CD4-positive, alpha-beta T cell treated with Interleukin-12 subunit alpha and Interleukin-12 subunit beta, for 1 hour (primary cell): Measurements from ENCODE around the gene COL4A2.
A peak's percentile ranks its signal among the peaks of the same experiment; 100 is the strongest.

Source experiments
- DNase-seq: peaks from one replicate; pipeline ENCODE4 v3.0.0-alpha.2; 2020

Gene COL4A2

DNA sequence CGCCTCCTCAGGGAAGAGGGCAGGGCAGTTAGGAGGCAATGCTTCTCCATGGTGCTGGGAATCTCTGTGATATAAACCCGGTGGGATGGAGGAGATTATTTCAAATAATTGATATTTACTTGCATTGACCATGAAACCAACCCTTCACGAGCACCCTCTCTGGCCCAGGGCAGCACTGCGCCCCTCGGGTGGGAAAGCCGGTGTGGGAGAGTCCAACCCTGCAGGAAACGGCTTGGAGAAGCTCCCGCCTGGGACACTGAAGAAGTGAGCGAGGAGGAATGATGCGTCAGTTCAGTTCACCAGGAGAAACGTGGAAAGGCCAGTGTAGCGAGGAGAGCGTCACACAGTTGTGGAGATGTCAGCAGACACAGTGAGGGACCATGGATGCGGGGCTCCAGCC lies 99.9 kb downstream of the COL4A2 start:
- no peak for DNase-seq

DNA sequence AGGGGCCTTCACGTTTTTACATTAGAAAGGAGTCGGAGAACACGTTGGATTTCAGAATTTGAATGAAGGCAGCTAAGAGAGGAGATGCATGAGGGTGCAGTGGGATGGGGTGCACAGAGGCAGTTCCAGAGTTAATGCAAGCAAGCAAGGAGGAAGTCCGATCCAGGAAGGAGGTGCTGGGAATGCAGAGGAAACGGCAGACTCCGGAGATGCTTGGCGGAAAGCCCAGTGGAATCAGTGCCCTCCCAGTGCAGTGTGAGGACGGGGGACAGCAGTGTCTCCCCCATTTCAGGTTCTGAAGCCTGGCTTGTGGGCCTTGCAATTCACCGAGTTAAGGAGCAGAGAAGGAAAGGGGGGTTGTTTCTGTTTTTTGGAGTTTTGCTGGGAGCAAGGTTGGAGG lies 100.4 kb downstream of the COL4A2 start:
- no peak for DNase-seq

- DNase-seq = no peak
Measured at GRCh38 chr13:110408286-110408685, 101.2 kb downstream of the COL4A2 start.

DNA sequence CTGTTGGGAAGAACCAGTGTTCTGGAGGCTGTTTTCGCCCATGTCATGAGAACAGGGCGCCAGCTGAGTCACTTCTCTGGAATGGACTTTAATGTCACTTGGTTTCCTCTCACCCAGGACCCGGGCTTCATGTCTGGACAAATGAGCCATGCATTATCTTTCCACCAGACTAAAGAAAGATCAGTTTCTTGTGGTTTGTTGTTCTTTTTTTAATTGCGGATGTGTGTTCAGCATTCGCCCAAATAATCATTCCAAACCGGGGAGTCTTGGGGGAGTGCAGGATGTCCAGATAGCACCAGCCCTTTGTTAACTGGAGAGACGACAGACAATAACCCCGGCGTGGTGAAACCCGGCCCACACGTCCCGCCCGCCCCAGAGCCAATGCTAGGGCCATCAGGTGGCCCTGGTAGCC lies 102.5 kb downstream of the COL4A2 start:
- DNase-seq = no peak

GRCh38 chr13:110410000-110410399 lies 102.9 kb downstream of the COL4A2 start:
- DNase-seq = no peak

- DNase-seq = no peak
Measured at GRCh38 chr13:110410936-110411687, 104.0 kb downstream of the COL4A2 start.

DNA sequence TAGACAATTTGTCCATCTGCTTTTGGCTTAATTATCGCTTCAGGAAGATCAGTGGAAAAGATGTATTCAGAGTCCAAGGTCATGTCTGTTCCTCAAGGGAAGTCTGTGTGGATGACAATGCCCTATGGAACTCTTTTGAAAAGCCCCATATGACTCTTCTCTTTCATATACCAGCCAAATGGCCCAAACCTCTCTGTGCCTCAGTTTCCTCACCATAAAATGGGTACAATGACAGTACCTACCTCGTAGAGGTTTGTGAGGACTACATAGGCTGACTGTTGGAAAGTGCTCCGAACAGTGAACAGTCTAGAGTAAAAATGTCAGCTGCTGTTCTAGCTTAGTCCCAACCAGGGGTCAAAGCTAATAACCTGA lies 104.6 kb downstream of the COL4A2 start:
- DNase-seq = no peak

GRCh38 chr13:110412132-110412914 lies 105.2 kb downstream of the COL4A2 start:
- peak; percentile 40 for DNase-seq

DNA sequence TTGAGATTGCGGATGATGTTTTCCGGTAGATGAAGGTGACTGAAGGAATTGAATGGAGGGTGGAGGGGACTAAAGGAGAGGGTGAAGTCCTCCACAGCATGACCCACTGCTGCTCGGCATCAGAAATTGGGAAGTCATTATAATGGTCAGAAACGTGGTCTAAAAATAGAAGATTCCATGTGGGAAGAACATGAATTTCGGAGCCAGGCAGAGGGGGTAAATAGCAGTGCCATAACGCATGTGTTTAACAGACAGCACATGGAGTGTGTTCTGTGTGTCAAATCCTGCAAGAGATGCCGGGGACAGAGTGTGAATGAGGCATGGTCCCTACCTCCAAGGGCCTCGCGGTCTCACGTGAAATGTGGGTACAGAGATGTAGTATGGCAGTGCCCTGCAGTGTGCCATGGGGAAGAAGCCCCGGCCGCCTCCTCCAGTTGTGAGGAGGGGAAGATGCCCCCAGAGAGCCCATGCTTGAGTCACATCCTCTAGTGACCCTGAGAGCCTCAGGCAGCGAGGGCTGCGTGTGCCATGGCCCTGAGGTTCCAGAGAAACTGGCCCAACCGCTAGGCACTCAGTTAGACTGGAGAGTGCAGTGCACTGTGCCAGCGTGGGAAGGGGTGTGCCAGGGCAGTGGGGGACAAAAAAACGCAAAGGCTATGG lies 106.1 kb downstream of the COL4A2 start:
- no peak for DNase-seq

- DNase-seq = no peak
Measured at GRCh38 chr13:110413676-110414040, 106.6 kb downstream of the COL4A2 start.

DNA sequence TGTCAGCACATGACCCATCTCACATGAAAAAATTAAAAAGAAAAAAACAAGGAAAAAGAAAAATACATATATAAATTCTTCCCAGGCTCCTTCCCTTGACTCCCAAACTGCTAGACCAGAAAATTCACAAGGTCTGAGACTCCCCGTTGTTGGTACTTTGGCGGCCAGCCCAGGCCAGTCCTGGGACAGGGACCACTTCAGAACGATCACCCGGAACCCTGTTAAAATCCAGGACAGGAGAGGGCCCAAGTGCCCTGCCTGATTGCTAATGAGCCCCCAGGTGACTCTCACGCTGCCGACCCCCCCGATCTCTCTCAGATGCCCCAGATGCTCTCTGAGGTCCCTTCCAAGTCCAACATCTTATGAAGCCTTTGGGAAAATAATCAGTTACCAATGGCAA lies 107.2 kb downstream of the COL4A2 start:
- DNase-seq = no peak

GRCh38 chr13:110414931-110415330 lies 107.8 kb downstream of the COL4A2 start:
- DNase-seq = no peak

DNA sequence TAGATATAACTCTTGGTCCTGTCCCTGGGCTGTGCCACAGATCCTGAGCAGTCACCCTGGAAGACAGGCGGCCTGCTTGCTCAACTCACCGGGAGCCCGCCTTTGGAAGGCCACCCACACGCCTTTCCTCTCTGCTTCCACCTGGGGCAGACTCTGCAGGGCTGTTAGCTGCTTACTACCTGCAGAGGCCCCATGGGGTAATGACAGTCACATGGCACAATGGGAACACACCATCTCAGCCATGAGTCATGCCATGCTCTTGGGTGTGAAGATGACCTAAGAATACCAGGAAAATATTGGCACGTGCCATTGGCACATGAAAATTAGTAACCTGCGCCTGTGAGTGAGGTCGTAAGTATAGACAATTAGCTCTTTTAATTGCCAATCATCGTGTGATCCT lies 108.6 kb downstream of the COL4A2 start:
- no peak for DNase-seq

DNA sequence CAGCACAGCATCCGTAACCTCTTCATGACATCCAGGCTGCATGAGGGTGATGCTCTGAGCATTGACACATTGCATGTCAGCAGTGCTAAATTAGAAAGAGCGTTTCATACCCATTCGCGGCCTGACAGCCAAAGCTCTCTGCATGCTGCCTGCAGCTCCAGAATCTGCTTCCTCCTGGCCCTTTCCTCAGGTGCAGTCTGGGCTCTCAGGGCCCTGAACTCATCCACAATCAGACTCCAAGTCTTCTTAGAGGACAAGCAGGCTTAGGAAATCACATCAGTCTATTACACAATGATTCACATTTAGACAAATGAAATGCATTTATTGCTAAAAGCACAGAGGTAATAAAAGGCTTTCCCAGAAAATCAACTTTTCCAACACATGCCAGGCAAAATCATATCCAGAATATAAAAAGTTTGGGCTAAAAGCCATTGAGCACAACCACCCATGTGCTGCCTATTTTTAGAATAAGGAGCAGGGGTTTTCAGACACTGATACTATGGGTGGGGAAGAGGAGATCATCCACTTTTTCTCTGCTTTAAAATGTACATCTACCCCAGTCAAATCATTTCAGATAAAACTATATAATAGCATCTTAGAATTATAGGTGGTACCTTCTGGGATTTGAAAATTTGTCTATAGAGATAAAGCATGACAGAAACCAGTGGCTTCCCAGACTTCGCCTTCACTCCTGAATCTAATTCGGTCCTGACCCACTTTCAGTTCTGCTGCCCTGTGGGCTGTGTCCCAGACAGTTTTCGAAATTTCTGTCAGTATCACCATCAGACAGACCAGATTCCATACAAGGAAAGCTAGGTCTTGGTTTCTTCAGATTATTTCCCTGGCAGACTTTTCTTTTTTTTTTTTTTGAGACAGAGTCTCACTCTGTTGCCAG lies 109.3 kb downstream of the COL4A2 start:
- no peak for DNase-seq

- DNase-seq = no peak
Measured at GRCh38 chr13:110418944-110419343, 111.9 kb downstream of the COL4A2 start.

GRCh38 chr13:110419381-110419791 lies 112.3 kb downstream of the COL4A2 start:
- no peak for DNase-seq

DNA sequence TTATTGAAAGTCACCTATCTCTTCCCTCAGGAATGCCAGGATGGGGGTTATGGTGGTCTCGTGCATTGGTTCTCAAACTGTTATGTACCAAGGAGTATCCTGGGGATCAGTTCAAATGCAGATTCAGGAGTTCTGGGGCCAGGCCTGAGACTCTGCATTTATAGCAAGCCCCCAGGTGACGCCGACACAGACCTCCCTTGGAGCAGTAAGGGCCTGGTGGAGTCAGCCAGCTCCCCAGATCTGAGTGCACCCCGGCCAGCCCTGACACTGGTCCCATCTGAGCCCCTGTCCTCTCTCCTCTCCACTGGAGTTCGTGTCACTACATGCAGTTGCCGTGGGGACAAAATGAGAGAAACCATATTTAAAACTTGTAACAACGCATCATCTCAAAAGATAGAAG lies 112.9 kb downstream of the COL4A2 start:
- DNase-seq = no peak

- no peak for DNase-seq
Measured at GRCh38 chr13:110420626-110421025, 113.5 kb downstream of the COL4A2 start.

DNA sequence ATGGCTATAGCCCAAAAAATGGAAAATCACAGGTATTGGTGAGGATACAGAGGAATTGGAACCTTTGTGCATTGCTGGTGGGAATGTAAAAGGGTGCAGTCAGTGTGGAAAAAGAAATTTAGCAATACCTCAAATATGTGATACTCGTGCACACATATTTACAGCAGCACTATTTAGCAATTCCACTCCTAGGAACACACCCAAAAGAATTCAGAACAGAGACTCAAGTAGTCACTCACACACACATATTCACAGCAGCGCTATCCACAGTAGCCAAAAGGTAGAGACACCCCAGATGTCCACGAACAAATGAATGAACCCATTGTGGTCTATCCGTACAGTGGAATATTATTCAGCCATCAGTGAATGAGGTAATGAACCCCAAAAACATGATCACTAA lies 114.0 kb downstream of the COL4A2 start:
- DNase-seq = no peak

- DNase-seq = peak; percentile 13
Measured at GRCh38 chr13:110421696-110422385, 114.8 kb downstream of the COL4A2 start.

GRCh38 chr13:110422913-110423688 lies 116.0 kb downstream of the COL4A2 start:
- DNase-seq = no peak
